GM19239 (cell line): ENCODE measurements around the gene TNIK.

Source experiments
- DNase-seq: peaks from one replicate; pipeline ENCODE4 v3.0.0; 2011; ENCODE audit warnings: low spot score; ENCODE audit not compliant: insufficient read length
- FAIRE-seq: peaks from 2 replicates; lab custom pipeline; 2011; peaks lifted over from hg19 to GRCh38; lab: Jason Lieb, UNC

The TNIK gene

DNA sequence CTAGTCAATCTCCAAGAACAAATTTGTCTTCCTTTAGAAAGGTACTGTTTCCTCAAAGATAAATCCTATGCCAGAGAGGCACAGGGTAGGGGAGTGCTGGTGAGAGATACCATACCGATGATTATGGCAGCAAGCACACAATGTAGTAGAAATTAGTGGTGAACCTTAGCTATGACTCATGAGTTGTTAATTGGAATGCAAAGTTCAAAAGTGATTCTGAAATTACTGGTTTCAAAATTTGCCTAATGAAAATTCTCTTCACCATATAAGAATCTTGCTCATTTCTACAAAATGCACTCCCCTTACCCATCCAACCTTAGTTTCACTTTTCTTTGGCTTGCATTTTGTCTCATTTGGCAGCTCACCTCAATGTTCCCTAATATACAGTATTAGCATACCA lies 294.2 kb downstream of the TNIK start:
- FAIRE-seq = peak; percentile 77

DNA sequence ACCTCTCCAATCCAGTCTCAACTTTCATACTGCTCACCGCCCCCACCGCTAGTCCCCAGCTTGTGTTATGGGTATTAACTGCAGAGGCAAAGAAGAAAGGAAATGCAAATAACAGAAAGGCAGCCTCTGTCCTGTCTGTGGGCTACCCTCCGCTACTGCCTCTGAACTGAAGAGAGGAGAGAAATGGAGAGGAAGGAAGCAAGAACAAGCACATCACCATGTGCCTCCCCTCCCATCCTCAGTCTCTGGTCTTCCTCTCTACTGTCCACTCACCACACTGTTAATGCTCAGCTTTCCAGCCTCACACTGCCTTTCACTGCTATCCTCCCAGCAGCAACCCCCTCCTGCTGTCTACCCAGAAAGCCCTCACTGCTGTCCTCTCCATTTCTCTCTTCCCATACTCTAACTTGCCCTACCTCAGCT lies 294.7 kb downstream of the TNIK start:
- peak; percentile 26 for FAIRE-seq

More for the DNA sequence above, 294.2 kb downstream of the TNIK start:
- DNase-seq = no peak

DNA sequence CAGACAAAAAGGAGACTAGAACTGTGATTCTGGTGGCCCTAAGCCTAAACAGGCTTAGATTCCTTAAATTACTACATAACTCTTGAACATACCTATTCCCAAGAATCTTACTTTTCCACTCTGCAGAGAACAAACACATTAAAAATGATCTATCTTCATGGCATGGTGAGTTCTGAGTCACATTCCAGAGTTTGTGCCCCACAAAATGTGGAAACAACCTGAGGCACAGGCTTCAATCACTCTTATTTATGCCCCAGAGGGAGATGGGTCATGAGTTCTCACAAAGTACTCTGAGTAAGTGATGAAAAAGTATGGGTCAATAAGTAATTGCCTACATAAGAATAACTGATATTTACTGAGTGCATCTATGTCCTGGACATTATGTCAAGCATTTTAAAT lies 296.1 kb downstream of the TNIK start:
- DNase-seq = no peak
- FAIRE-seq = no peak

More for the DNA sequence above, 294.7 kb downstream of the TNIK start:
- DNase-seq = no peak

DNA sequence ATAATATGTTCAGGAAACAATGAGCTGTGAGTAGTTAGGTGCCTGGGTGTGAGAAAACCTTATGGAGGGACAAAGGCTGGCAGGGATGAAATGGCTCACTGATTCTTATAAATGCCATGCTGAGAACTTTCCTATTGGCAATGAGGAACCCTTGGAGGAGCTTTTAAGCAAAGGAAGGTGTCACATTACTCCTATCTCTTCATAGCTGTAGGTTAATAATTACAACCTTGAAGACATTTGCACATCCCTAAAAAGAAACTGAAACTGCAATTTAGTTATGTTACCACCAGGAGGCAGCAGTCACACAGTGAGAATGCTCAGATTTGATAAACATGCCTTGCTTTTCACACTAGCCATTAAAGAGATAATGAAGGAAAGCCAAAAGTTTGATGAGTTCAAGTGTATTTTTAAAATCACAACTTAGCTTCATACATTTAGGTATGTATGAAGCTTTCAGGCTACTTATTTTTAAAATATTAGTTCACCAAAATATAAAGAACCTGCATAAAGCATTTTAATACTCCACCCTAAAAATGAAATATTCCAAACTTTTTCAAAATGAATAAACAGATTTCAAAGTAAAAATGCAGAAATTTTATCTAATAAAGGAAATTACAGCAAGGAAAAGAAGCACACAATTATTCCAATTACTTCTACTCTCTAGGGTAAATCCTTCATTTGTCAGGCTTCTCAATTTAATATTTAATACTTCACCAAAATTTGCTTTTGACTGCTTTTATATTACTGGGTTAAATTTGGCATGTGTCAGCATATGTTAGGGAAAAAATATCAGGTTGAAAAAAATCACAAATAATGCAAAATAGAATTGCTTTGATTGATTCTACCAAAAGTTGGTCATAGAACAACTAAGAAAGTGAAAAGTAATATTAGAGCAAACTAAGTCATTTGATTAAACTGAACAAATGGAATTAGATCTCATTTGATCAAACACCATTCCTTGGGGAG lies 296.8 kb downstream of the TNIK start:
- DNase-seq (peak; percentile 36), FAIRE-seq (peak; percentile 93)

- FAIRE-seq (no peak), DNase-seq (no peak)
These were observed 299.9 kb downstream of the TNIK start for GRCh38 chr3:171160325-171160724.

- no peak for FAIRE-seq
These were observed 300.4 kb downstream of the TNIK start for GRCh38 chr3:171159822-171160157.

DNA sequence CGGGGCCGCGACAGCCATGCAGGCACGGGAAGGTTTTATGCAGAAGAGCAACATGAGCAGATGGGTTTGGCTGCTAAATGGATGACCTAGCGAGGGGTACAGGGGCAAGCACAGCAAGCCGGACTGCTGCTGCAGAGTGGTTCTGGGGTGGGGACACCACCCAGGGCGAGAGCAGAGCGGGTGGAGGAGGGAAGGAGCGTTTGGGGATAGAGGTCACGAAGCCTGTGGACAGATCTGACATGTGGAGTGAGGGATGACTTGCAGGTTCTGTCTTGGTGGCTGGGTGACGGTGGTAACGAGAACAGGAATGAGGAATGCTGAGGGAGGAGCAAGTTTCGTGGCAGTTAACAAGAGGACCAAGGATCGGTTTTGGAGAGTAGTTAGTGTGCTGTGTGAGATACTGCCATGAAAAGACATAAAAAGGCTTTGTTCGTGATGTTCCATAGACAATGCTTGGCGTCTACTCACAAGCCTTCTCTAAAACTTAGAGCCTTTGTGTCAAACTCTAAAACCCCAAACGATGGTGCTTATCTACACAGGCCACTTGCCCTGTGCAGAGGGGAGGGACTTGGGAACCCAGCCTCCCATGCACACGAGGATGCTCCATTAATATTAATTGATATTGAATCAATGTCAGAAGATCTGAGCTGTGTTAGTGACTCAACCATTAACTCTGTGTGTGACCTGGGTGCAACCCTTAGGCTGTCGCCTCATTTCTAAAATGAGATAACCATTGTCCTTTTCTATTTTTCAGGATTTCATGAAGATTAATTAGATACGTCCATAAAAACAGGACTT lies 301.0 kb downstream of the TNIK start:
- FAIRE-seq = no peak
- DNase-seq = no peak

More at GRCh38 chr3:171159822-171160157, 300.4 kb downstream of the TNIK start:
- DNase-seq = no peak

DNA sequence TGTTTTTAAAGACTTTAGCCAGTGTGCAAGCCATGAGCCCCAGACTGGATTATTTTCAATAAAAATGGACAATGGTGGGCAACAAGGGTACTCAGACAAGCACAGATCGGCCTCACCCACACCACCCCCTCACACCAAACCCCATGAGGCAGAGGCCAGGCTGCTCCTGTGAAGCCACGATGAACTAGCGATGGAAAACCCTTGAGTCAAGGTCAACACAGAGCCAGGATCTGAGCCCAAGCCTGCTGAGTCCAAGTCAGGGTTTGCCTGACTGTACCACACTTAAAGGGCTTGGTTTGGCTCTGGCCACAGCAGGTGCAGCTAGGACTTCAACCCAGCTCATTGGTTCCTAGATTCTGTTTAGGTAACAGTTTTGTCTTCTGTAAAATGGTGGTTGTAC lies 302.2 kb downstream of the TNIK start:
- DNase-seq (no peak), FAIRE-seq (no peak)

DNA sequence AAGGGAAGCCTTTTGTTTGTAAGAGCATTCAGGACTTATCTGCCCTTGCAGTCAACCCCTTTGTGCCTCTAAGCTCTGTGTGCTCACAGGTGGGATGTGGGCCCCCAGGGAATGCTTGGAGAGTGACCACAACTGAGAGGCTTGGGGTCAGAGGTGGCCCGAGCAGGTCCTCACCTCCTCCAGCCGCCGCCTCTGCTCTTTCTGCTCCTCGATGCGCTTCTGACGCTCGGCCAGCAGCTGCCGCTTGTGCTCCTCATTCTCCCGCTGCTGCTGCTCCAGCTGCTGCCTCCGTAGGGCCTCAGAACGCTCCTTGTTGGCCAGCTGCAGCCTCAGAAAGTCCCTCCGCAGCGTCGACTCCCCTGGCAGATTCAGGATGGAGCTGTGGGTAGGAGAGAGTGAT lies 302.9 kb downstream of the TNIK start:
- FAIRE-seq (no peak), DNase-seq (no peak)

DNA sequence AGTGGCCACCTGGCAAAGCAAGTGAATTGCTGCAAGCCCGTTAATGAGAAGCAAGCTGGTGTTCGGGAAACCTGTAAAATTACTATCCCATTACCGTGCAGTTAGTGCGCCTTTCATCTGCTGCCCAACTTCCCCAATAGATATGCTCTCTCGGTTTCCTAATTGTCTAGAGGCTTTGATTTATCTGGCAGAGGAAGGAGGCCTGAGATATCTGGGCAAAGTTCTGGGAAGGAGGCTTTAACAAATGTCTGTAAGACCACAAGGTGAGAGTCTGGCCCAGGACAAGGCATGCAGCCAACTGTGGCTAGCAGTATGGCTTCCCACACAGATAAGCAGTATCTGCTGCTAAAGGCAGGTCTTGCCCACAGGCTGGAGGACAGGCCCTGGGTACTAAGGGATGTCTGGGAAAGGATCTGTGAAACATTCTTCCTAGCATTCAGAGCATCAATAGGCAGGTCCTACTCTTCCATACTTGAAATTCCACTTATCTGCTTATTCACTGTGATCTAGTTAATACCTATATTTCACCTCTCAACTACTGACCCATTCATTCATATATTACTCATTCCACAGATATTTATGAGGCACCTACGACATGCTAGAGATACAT lies 303.7 kb downstream of the TNIK start:
- no peak for FAIRE-seq
- no peak for DNase-seq

DNA sequence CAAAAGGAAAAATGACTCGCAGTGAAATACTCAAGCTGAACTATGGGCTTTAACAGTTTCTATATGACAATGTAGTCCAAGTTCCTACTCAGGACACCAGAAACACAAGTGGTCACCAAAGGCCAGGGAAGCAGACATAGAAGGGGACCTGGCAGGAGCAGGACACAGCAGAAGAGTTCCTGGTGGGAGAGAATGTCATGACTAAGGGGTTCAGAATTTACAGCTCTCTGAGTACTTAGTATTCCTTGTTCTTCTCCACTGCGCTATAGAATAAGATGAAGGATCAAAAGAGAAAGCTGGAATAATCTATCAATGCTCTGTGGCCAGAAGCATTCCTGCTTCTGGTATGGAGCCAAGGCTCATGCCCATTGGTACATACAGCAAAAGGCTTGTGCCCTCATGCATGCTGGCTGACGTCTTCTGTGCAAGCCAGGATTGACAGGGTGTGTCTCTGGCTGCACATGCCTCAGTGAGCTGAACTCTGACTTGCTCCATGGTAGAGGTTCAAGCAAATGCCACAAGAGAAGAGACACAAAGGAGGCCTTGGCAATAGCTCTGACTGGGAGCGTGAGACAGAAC lies 305.0 kb downstream of the TNIK start:
- FAIRE-seq = no peak
- no peak for DNase-seq

- DNase-seq (no peak), FAIRE-seq (no peak)
These were observed 309.3 kb downstream of the TNIK start for GRCh38 chr3:171150945-171151344.

DNA sequence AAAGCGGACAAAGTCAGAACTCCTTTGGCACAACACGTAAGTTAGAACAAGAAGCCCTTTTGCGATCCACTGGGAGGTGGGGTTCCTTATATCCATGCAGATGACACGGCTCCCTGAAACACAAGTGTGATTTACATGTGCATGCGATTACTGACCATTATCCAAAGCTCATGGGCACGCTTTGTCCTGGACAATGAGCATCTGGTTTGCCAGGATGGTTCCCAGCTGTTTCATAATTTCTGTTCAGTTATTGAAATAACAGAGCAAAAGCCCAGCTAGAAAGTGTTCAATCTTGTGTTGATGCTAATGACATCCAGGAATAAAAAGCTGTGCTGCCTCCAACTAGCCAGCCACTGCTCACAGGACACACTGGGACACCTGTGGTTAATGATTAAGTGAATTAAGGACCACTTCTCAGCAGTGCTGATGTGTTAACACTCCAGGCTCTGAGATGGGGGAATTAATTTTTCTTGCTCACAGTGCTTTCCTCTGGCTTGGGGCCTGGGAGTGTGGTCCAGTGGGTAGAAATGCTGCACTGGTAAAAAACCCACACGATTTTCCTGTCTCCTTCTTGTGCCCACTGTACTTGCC lies 310.6 kb downstream of the TNIK start:
- FAIRE-seq (no peak), DNase-seq (no peak)

DNA sequence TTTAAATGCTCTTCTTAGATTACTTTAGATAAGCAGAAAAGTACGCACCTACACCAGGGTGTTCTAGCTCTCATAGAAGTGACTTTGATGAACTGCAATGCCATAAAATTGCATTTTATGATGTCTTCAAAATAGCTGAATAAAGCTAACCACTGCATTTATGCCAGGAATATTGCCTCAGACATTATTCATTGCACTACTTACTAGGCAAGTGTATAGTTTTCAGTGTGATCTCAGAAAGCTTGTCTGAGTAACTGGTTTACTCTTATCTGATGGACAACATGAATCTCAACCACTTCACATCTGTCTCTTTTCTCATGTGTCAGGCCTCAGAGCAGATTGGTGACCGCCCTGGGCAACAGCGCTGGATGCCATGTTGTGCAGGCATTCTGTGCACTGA lies 314.4 kb downstream of the TNIK start:
- no peak for DNase-seq
- no peak for FAIRE-seq

DNA sequence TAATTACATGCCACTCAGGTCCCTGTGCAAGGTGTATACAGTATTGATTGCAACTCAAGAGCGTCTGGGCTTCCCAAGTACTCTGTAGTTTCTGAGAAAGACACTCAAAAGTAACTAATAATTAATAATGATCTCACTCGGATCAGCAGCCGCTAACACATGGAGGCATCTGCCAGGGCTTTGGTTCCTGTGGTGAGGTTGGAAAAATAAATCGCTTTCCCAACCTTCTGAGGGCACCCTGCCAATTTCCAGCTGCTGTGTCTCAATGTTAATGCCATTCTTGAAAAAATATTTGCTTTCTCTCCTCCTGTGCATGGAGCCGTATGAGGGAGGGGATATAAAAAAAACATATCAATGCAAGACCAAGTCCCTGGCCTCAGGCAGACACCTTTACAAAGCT lies 317.2 kb downstream of the TNIK start:
- FAIRE-seq = no peak
- no peak for DNase-seq

GRCh38 chr3:171140246-171140645 lies 320.0 kb downstream of the TNIK start:
- FAIRE-seq = no peak
- no peak for DNase-seq

DNA sequence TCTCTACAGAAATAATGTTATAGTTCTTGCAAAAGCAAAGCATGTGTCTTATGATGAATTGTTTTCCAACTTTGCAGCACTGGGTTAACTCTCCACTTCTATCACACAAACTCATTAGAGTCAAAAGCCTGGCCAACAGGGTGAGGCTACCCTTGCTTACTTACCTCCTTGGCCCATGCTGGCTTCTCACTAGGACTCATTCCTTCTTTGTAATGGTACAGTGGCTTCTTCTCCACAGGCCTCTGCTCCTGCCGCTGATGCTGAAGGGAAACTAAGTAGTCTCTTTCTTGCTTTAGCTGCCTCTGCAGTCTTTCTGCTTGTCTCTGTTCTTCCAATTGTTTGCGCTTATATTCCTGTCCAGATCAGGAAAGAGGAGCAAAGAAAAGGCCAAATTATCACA lies 322.2 kb downstream of the TNIK start:
- FAIRE-seq (no peak), DNase-seq (no peak)

DNA sequence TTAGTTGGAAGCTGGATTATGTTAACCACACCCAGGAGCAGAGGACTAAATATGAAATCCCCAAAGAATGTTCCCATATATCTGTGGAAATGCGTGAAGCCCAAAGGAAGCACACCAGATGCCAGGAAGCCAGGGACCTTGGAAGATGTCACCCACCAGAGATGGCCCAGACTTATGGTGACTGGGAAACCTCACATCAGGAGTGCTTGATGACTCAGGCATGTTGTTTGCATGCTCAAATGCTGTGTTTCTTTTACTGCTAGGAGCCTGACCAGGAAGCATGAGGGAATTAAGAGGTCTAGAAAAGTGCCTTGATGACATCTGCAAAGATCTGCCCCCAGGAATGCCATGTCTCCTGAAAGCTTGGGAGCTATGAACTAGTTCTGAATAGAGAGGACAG lies 324.7 kb downstream of the TNIK start:
- DNase-seq (no peak), FAIRE-seq (no peak)

GRCh38 chr3:171133796-171134569 lies 326.2 kb downstream of the TNIK start:
- DNase-seq (no peak), FAIRE-seq (no peak)
